GM12873 (cell line): ENCODE measurements around the gene STK11IP.

Experiments used
- CTCF ChIP-seq: IDR thresholded peaks from 2 replicates; pipeline ENCODE4 v1.5.1; 2012; ENCODE audit warnings: low read depth, mild to moderate bottlenecking, moderate library complexity, low read length, control low read depth; ENCODE audit not compliant: insufficient read depth; ENCODE audit errors: missing control alignments

The STK11IP gene

GRCh38 chr2:219664944-219665343, 67.3 kb downstream of the STK11IP start:
- no peak for TF ChIP-seq CTCF

- no peak for TF ChIP-seq CTCF
Measured at GRCh38 chr2:219665926-219666325, 68.3 kb downstream of the STK11IP start.
